Liver (tissue), 9 donors: ENCODE results near the gene FNTB. TPM values are rescaled to one million over a fixed set of nuclear protein-coding genes. Genes with fewer than 3 reads are reported as not detected.
A peak's percentile ranks its signal among the peaks of the same experiment; 100 is the strongest.

Experiments used
- DNase-seq: peaks from one replicate; pipeline ENCODE4 v3.0.0-alpha.2; 2017; ENCODE audit warnings: low spot score
- H3K27ac ChIP-seq, 2 donors: one replicate each; pipeline ENCODE4 v1.7.0; 2013; ENCODE audit warnings: inconsistent platforms in 2 of 2, low read length in 2 of 2, control low read depth in 1 of 2, low read depth in 1 of 2, mild to moderate bottlenecking in 1 of 2
- H3K27me3 ChIP-seq, 4 donors: one replicate each; pipeline versions ENCODE4 v1.6.1 to v1.7.0; 2013; ENCODE audit warnings: low read length in 3 of 4, inconsistent platforms in 1 of 4, mild to moderate bottlenecking in 1 of 4, moderate library complexity in 1 of 4; ENCODE audit not compliant: control insufficient read depth in 4 of 4, insufficient read depth in 4 of 4
- H3K36me3 ChIP-seq, 4 donors: one replicate each; pipeline versions ENCODE4 v1.6.1 to v1.7.0; 2013; ENCODE audit warnings: low read length in 3 of 4, mild to moderate bottlenecking in 3 of 4, low read depth in 1 of 4, moderate library complexity in 1 of 4; ENCODE audit not compliant: control insufficient read depth in 4 of 4, insufficient read depth in 3 of 4
- H3K4me1 ChIP-seq, 4 donors: one replicate each; pipeline versions ENCODE4 v1.6.1 to v1.7.0; 2013; ENCODE audit warnings: low read length in 3 of 4, mild to moderate bottlenecking in 3 of 4, moderate library complexity in 1 of 4; ENCODE audit not compliant: control insufficient read depth in 4 of 4, insufficient read depth in 4 of 4
- H3K4me3 ChIP-seq, 3 donors: one replicate each; pipeline versions ENCODE4 v1.6.1 to v1.7.0; 2013; ENCODE audit warnings: low read length in 3 of 3, control low read depth in 1 of 3, low read depth in 1 of 3, mild to moderate bottlenecking in 1 of 3
- H3K9ac ChIP-seq, 2 donors: one replicate each; pipeline ENCODE4 v1.7.0; 2013; ENCODE audit warnings: low read length in 2 of 2, mild to moderate bottlenecking in 2 of 2, moderate library complexity in 2 of 2, control low read depth in 1 of 2, low read depth in 1 of 2
- H3K9me3 ChIP-seq, 4 donors: one replicate each; pipeline versions ENCODE4 v1.6.1 to v1.7.0; 2013; ENCODE audit warnings: low read length in 3 of 4; ENCODE audit not compliant: control insufficient read depth in 4 of 4
- EGR1 ChIP-seq, 2 donors: IDR thresholded peaks; 2 replicates each; pipeline ENCODE4 v1.6.1; 2016 to 2018; ENCODE audit warnings: antibody characterized with exemption in 2 of 2, low read depth in 2 of 2
- FOXA1 ChIP-seq: IDR thresholded peaks from 2 replicates; pipeline ENCODE4 v1.6.1; 2016; ENCODE audit warnings: antibody characterized with exemption
- FOXA2 ChIP-seq: IDR thresholded peaks from 2 replicates; pipeline ENCODE4 v1.6.1; 2016; ENCODE audit warnings: antibody characterized with exemption
- GABPA ChIP-seq, 2 donors: IDR thresholded peaks in 1 of 2; conservative IDR thresholded peaks in 1 of 2; 2 replicates each; pipeline ENCODE4 v1.6.1; 2016; ENCODE audit warnings: antibody characterized with exemption in 2 of 2, mild to moderate bottlenecking in 1 of 2, moderate library complexity in 1 of 2
- HNF4G ChIP-seq: IDR thresholded peaks from 2 replicates; pipeline ENCODE4 v1.6.1; 2016; ENCODE audit warnings: antibody characterized with exemption
- JUND ChIP-seq, 2 donors: IDR thresholded peaks; 2 replicates each; pipeline ENCODE4 v1.6.1; 2016; ENCODE audit warnings: antibody characterized with exemption in 2 of 2
- NR2F2 ChIP-seq: IDR thresholded peaks from 2 replicates; pipeline ENCODE4 v1.6.1; 2016; ENCODE audit warnings: antibody characterized with exemption
- RAD21 ChIP-seq, 2 donors: IDR thresholded peaks; 2 replicates each; pipeline ENCODE4 v1.6.1; 2016; ENCODE audit warnings: antibody characterized with exemption in 2 of 2, mild to moderate bottlenecking in 2 of 2
- SP1 ChIP-seq: IDR thresholded peaks from 2 replicates; pipeline ENCODE4 v1.6.1; 2018; ENCODE audit warnings: antibody characterized with exemption, mild to moderate bottlenecking
- YY1 ChIP-seq: IDR thresholded peaks from 2 replicates; pipeline ENCODE4 v1.6.1; 2016; ENCODE audit warnings: antibody characterized with exemption, mild to moderate bottlenecking
- WGBS: extraction: QIAGEN DNeasy Blood & Tissue Kit; methylation state at CpG from one replicate; pipeline ENCODE4 v1.1.7; 2013; 5-methylcytosine and 5-hydroxymethylcytosine counted together
- polyA plus RNA-seq, 2 donors: library from polyadenylated mRNA; stranded (reverse) in 1 of 2; unstranded in 1 of 2; fragments of 200-250 nt in 1 of 2; fragments of >200 nt in 1 of 2; fragmentation: Nextera tagmentation in 1 of 2; extraction: Ambion mirVana in 1 of 2; gene quantifications; one replicate each; pipeline versions ENCODE4 v1.2.1 to v1.2.3, GENCODE V29; 2013 to 2015
- total RNA-seq, 2 donors: library from RNA; depleted of rRNA; stranded (reverse); fragments of >200 nt; gene quantifications; one replicate each; pipeline ENCODE4 v1.2.3, GENCODE V29; 2014
- TF ChIP-seq, protein P1 (sequence below): IDR thresholded peaks from 2 replicates; pipeline ENCODE4 v1.6.1; 2016; ENCODE audit warnings: antibody characterized with exemption, mild to moderate bottlenecking
- TF ChIP-seq, protein P2 (sequence below): fragments of 150-350 bp; IDR thresholded peaks from 2 replicates; pipeline ENCODE4 v1.5.1; 2017; ENCODE audit warnings: improper control_type of control experiment, low read depth, low read length; ENCODE audit not compliant: missing input control
- TF ChIP-seq, protein P3 (sequence below): IDR thresholded peaks from 2 replicates; pipeline ENCODE4 v1.6.1; 2016; ENCODE audit warnings: antibody characterized with exemption
- TF ChIP-seq, protein P4 (sequence below): IDR thresholded peaks from 2 replicates; pipeline ENCODE4 v1.6.1; 2016; ENCODE audit warnings: antibody characterized with exemption
- TF ChIP-seq, protein P5 (sequence below): IDR thresholded peaks from 2 replicates; pipeline ENCODE4 v1.6.1; 2016; ENCODE audit warnings: antibody characterized with exemption
- donor health status: healthy.
- donor health status: healthy.
- donor health status: healthy.
- donor health status: healthy.
- donor health status: healthy.

The FNTB gene
- total and polyA plus RNA-seq, 4 donors, result 6.3 to 17.2 (median 9.0) TPM

DNA sequence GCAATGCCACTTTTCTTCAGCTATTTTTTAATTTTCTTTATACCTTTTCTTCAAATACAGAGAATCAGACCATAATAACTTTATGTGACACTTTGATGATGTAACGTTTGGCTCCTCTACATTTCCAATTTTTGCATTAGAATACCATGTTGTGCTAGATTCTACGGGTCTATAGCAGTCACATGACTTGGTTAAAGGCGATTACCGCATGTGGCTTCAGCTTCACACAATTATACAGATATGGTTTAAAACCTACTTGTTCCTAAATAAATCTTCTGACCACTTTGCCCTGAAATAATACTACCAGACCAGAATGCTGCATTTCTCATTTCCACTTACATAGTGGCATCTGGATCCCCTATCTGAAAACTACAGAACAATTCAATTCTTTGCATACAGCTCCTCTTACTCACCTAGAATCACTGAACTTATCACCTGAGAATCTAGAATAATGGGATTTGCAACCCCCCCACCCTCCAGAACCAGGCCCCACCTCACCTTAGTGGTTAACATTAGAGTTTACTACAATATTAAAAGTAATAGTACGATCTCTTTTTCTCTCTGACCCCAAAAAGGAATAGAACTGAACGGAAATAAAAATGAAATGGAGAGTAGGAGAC lies 114.3 kb downstream of the FNTB start:
- no peaks in the 10 kb centered on the region for H3K27me3 ChIP-seq
- peaks cover 12 to 45% (median 35%) of the 10 kb centered on the region in 4 donors for H3K4me1 ChIP-seq
- DNase-seq, result no peak
- peak overlapping the region; percentile 75 to 82 for H3K9ac ChIP-seq
- H3K9me3 ChIP-seq, result no peaks in the 10 kb centered on the region
- peak overlapping the region; percentile 50 to 94 (median 77) for H3K4me3 ChIP-seq
- H3K36me3 ChIP-seq, result peaks cover 0 to 4% (median under 1%) of the 10 kb centered on the region in 4 donors
- H3K27ac ChIP-seq, result peak overlapping the region; percentile 89 to 94
- WGBS, result 37% methylated on average over 6 of the region's 6 CpGs
- TF ChIP-seq HNF4G (no peak), FOXA1 (no peak), JUND (IDR thresholded peaks at IDR 0.05) (no peak), GABPA (IDR thresholded peaks at IDR 0.05 in 1 of 2, conservative IDR thresholded peaks at IDR 0.05 in 1 of 2) (no peak), RAD21 (IDR thresholded peaks at IDR 0.05) (no peak), FOXA2 (no peak), NR2F2 (no peak), YY1 (no peak), SP1 (no peak), EGR1 (IDR thresholded peaks at IDR 0.05; ENCODE audit: low read depth in 2 of 2) (no peak)
- TF ChIP-seq, protein P1, sequence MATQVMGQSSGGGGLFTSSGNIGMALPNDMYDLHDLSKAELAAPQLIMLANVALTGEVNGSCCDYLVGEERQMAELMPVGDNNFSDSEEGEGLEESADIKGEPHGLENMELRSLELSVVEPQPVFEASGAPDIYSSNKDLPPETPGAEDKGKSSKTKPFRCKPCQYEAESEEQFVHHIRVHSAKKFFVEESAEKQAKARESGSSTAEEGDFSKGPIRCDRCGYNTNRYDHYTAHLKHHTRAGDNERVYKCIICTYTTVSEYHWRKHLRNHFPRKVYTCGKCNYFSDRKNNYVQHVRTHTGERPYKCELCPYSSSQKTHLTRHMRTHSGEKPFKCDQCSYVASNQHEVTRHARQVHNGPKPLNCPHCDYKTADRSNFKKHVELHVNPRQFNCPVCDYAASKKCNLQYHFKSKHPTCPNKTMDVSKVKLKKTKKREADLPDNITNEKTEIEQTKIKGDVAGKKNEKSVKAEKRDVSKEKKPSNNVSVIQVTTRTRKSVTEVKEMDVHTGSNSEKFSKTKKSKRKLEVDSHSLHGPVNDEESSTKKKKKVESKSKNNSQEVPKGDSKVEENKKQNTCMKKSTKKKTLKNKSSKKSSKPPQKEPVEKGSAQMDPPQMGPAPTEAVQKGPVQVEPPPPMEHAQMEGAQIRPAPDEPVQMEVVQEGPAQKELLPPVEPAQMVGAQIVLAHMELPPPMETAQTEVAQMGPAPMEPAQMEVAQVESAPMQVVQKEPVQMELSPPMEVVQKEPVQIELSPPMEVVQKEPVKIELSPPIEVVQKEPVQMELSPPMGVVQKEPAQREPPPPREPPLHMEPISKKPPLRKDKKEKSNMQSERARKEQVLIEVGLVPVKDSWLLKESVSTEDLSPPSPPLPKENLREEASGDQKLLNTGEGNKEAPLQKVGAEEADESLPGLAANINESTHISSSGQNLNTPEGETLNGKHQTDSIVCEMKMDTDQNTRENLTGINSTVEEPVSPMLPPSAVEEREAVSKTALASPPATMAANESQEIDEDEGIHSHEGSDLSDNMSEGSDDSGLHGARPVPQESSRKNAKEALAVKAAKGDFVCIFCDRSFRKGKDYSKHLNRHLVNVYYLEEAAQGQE, result no peak
- TF ChIP-seq, protein P2, sequence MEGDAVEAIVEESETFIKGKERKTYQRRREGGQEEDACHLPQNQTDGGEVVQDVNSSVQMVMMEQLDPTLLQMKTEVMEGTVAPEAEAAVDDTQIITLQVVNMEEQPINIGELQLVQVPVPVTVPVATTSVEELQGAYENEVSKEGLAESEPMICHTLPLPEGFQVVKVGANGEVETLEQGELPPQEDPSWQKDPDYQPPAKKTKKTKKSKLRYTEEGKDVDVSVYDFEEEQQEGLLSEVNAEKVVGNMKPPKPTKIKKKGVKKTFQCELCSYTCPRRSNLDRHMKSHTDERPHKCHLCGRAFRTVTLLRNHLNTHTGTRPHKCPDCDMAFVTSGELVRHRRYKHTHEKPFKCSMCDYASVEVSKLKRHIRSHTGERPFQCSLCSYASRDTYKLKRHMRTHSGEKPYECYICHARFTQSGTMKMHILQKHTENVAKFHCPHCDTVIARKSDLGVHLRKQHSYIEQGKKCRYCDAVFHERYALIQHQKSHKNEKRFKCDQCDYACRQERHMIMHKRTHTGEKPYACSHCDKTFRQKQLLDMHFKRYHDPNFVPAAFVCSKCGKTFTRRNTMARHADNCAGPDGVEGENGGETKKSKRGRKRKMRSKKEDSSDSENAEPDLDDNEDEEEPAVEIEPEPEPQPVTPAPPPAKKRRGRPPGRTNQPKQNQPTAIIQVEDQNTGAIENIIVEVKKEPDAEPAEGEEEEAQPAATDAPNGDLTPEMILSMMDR, result no peak
- TF ChIP-seq, protein P3, sequence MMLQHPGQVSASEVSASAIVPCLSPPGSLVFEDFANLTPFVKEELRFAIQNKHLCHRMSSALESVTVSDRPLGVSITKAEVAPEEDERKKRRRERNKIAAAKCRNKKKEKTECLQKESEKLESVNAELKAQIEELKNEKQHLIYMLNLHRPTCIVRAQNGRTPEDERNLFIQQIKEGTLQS, result no peak
- TF ChIP-seq, protein P4, sequence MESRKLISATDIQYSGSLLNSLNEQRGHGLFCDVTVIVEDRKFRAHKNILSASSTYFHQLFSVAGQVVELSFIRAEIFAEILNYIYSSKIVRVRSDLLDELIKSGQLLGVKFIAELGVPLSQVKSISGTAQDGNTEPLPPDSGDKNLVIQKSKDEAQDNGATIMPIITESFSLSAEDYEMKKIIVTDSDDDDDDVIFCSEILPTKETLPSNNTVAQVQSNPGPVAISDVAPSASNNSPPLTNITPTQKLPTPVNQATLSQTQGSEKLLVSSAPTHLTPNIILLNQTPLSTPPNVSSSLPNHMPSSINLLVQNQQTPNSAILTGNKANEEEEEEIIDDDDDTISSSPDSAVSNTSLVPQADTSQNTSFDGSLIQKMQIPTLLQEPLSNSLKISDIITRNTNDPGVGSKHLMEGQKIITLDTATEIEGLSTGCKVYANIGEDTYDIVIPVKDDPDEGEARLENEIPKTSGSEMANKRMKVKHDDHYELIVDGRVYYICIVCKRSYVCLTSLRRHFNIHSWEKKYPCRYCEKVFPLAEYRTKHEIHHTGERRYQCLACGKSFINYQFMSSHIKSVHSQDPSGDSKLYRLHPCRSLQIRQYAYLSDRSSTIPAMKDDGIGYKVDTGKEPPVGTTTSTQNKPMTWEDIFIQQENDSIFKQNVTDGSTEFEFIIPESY, result no peak
- TF ChIP-seq, protein P5, sequence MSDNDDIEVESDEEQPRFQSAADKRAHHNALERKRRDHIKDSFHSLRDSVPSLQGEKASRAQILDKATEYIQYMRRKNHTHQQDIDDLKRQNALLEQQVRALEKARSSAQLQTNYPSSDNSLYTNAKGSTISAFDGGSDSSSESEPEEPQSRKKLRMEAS, result no peak
